Activated CD4-positive, alpha-beta T cell treated with anti-CD3 and anti-CD28 coated beads for 1 hour (primary cell): Measurements from ENCODE around the gene SLC25A30.
A peak's percentile ranks its signal among the peaks of the same experiment; 100 is the strongest.
"Not testable (repeated sequence)": the region's sequence is repeated elsewhere in the genome, so short reads cannot be mapped to it uniquely, and the experiment has no call there.

ENCODE experiments used
- DNase-seq: peaks from one replicate; pipeline ENCODE4 v3.0.0-alpha.2; 2020

SLC25A30 gene

GRCh38 chr13:45390348-45390747 lies 27.8 kb downstream of the SLC25A30 start:
- DNase-seq: not testable (repeated sequence)

DNA sequence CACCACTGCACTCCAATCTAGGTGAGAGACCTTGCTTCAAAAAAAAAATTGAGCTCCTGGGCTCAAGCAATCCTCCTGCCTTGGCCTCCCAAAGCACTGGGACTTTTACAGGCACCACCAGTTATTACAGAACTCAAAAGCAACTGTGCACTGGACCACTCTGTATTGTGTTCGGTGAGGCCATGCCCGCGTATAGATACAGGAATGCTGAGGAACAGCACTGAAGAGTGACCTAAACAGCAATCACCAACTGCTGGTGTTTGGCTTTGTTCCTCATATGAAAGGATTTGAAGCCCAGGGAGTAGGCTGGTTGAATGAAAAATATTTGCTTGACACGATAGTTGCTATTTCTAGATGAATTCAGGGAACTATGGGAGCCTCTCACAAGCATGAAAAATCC lies 29.5 kb downstream of the SLC25A30 start:
- DNase-seq: no peak

DNA sequence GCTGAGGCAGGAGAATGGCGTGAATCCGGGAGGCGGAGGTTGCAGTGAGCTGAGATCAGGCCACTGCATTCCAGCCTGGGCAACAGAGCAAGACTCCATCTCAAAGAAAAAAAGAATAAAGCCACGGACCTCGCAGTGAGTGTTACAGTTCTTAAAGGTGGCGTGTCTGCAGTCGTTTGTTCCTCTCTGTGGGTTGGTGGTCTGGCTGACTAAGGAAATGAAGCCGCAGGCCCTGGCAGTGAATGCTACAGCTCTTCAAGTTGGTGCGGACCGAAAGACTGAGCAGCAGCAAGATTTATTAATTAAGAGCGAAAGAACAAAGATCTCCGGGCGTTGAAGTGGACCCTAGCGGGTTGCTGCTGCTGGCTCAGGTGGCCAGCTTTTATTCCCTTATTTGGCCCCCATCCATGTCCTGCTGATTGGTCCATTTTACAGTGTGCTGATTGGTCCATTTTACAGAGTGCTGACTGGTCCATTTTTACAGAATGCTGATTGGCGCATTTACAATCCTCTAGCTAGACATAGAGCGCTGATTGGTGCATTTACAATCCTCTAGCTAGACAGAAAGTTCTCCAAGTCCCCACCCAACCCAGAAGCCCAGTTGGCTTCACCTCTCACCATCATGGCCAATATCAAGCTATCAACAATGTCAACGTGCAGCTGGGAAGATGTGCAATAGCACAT lies 31.1 kb downstream of the SLC25A30 start:
- DNase-seq: not testable (repeated sequence)

- no peak for DNase-seq
These were observed 32.1 kb downstream of the SLC25A30 start for GRCh38 chr13:45385907-45386553.

- DNase-seq: no peak
These were observed 32.9 kb downstream of the SLC25A30 start for GRCh38 chr13:45385320-45385719.

DNA sequence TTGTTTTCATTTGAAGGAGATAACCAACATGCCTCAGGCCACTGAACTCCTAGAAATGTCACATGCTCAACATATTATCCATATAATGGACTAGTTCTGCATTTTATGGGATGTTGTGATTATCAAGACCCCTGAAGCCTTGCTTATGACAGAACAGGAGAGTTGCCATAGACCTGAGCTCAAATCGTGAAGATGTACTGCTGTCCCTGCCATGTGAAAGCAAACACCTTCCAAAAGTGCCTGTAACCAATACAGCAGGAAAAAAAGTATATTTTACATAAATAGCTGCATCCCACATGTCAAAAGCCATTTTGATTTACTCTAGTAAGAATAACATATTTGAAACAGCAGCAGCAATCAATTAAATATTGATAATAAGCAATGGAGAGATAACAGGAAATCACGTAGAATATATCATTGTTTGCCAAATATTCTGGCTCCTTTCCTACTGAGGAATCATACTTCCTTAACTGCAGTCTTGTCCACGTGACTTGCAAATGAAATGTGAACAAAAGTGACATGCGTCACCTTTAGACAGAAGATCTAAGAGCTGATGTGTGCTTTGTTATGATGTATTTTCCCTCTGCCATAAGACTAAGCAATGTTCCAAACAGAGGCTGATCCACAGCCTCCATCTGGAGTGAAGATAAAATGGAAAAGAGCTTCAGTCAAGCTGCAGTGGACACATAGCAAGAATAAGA lies 33.5 kb downstream of the SLC25A30 start:
- DNase-seq: no peak

DNA sequence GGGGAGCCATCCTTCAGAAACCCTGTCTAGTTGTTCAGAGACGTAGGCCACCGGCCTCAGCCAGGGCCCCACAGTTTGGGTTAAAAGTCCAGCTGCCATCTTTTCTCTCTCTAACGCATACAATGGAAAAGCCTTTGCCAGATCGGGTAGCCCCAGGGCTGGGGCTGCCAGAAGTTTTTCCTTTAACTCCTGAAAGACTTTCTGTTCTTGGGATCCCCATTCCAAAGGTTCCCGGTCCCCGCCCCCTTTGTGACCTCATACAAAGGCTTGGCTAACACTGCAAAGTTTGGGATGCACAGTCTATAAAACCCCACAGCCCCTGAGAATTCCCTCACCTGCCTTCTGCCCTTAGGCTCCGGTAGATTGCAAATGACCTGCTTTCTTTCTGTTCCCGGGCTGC lies 35.4 kb downstream of the SLC25A30 start:
- not testable (repeated sequence) for DNase-seq

DNA sequence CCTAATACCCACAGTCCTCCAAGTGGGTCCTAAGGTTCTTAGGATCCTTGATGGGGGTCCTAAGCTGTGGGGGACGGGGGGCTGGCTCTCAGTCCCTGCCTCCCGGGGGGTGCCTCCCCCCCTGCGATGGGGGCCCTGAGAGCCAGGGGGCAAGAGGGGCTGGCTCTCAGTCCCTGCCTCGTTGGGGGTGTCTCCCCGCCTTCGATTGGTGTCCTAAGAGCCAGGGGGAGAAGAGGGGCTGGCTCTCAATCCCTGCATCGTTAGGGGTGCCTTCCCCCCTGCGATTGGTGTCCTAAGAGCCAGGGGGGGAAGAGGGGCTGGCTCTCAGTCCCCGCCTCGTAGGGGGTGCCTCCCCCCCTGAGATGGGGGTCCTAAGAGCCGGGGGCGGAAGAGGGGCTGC lies 37.0 kb downstream of the SLC25A30 start:
- DNase-seq: no peak

GRCh38 chr13:45380708-45381107 lies 37.5 kb downstream of the SLC25A30 start:
- DNase-seq: not testable (repeated sequence)

DNA sequence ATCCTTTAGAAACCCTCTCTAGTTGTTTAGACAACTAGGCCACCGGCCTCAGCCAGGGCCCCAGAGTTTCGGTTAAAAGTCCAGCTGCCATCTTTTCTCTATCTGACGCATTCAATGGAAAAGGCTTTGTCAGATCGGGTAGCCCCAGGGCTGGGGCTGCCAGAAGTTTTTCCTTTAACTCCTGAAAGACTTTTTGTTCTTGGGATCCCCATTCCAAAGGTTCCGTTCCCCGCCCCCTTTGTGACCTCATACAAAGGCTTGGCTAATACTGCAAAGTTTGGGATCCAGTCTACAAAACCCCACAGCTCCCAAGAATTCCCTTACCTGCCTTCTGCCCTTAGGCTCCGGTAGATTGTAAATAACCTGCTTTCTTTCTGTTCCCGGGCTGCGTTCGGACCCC lies 38.7 kb downstream of the SLC25A30 start:
- not testable (repeated sequence) for DNase-seq

- not testable (repeated sequence) for DNase-seq
These were observed 39.4 kb downstream of the SLC25A30 start for GRCh38 chr13:45378786-45379185.

- DNase-seq: not testable (repeated sequence)
These were observed 40.9 kb downstream of the SLC25A30 start for GRCh38 chr13:45377314-45377713.

DNA sequence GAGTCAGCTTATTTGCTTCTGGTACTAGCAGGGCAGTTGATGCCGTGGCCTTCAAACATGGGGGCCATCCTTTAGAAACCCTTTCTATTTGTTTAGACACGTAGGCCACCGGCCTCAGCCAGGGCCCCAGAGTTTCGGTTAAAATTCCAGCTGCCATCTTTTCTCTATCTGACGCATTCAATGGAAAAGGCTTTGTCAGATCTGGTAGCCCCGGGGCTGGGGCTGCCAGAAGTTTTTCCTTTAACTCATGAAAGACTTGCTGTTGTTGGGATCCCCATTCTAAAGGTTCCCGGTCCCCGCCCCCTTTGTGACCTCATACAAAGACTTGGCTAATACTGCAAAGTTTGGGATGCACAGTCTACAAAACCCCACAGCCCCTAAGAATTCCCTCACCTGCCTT lies 41.5 kb downstream of the SLC25A30 start:
- not testable (repeated sequence) for DNase-seq

DNA sequence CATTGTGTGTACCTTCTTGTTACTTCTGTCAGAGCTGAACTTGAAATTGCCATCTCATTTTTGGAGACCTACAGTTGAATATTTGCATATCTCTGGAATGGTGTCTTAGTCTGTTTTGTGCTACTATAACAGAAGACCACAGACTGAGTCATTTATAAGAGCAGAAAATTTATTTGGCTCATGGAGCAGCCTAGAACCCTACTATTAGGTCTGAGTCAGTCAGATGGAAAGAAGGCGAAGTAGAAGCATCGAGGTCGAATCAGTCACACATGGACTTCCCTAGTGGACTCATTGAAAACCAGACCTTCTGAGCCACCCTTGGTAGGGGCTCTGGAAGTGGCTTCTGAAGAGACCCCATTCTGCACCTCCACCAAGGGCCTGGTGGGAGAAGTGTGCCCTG lies 43.3 kb downstream of the SLC25A30 start:
- no peak for DNase-seq

- no peak for DNase-seq
These were observed 45.0 kb downstream of the SLC25A30 start for GRCh38 chr13:45373162-45373547.

DNA sequence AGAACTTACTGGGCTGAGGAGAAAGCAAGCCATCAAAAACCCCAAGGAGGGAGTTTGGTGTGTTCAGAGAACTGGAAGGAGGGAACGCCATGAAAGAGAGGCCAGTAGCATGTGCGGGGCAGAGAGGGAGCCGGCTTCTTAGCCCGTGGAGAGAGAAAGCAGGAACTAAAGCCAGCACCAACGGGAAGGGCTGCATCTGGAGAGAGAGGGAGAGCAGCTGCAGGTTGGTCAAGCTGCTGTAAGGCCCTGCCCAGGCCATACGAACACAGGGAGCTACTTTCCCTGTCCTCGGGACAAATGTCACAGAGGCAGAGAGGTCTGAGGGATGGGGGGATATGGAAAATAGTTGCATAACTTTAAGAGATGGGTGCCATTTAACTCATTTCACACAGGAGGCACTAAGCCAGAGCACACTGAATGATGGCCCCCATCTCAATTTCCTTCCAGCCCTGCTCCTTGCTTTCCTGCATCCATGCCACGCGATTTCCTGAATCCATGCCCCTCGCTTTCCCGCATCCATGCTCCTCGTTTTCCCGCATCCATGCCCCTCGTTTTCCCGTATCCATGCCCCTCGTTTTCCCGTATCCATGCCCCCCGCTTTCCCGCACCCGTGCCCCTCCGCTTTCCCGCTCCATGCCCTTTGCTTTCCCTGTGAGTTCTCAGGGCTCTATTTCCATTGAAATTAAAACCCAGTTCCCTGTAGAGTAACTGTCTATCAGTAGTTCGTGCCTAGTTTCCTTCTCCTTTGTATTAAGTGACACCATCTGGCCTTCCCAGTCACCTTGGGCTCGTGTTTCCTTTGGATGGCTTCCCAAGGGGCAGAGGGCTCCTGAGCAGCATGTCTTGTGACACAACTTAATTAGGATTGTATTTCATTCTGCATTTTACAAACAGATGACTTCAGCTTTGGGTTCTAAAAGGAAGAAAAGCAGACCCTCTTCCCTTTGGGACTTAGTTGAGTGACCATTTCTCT lies 45.7 kb downstream of the SLC25A30 start:
- DNase-seq: no peak

DNA sequence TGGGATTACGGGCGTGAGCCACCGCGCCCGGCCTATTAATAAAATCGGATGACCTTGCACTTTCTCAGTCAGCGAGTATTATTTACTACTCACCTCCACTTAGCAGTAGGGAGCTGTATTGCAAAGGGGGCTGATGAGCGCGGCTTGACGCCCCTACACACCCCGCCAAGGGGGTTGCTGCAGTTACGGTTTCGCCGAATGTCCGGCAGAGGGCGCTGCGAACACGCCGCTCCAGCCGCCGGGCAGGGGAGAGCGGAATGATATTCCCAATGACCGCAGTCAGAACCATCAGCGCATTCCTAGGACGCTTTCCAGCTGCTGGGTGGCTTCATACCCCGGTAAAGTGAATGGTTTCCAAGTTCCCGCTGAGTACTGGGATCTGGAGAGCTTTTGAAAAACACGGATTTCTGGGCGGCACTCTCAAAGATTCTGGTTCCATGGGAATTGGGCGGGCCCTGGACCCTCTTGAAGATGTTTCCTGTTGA lies 47.2 kb downstream of the SLC25A30 start:
- peak; percentile 29 for DNase-seq

- no peak for DNase-seq
These were observed 49.1 kb downstream of the SLC25A30 start for GRCh38 chr13:45369116-45369515.

GRCh38 chr13:45368571-45368970 lies 49.6 kb downstream of the SLC25A30 start:
- DNase-seq: no peak

DNA sequence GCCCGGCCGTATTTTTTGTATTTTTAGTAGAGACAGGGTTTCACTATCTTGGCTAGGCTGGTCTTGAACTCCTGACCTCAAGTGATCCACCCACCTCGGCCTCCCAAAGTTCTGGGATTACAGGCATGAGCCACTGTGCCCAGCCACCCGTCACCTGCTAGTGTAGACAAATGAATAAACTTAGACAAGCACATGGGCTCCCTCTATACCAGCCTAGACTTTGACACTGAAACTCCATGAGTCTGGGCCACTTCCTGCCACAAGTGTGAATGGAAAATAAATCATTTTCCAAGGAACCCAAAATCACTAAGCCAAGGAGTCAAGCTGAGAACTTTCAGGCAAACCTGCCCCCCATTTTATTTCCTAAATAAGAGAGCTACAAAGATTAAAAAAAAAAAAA lies 50.2 kb downstream of the SLC25A30 start:
- no peak for DNase-seq

- DNase-seq: peak; percentile 86
These were observed 50.8 kb downstream of the SLC25A30 start for GRCh38 chr13:45367358-45367757.

DNA sequence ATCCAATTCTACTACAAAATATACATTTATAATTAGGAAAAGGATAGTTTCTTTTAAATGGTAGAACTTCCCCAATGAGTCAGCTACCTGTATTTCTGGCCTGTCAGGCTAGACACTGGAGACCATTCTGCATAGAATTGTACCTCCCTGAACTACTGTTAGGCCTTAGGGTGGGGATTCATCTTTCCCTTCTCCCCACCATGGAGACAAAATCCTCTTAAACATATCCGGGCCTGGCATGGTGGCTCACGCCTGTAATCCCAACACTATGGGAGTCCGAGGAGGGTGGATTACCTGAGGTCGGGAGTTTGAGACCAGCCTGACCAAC lies 52.7 kb downstream of the SLC25A30 start:
- no peak for DNase-seq
